ENCODE data around the gene TXNRD2. TPM values are rescaled to one million over a fixed set of nuclear protein-coding genes. Genes with fewer than 3 reads are reported as not detected.

Gene TXNRD2
- total RNA-seq, 1 experiment from 2014 or later = 19.7 TPM

DNA sequence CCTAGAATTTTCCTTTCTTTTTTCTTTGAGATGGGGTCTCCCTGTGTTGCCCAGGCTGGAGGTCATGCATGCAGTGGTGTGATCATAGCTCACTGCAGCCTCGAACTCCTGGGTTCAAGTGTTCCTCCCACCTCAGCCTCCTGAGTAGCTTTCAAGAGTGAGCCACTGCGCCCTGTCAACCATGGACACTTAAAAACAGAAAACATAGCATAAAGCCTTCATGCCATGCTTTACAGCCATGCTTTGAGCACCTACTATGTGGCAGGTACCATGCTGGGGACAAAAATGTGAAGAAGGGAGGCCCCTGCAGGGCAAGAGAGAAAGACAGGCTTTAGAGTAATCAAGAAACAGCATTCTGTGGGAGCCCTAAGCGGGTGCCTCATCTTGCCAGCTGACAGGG, 73.3 kb downstream of the TXNRD2 start:
- no peak overlapping the region for H3K27ac ChIP-seq (ENCODE audit: low read depth, low read length)
- ChIA-PET RAD21 (ENCODE audit: low non-redundant PET in 1 of 2, low total read pairs in 2 of 2, uncharacterized antibody in 2 of 2, unreplicated experiment in 2 of 2) (no interaction called here), POLR2A (no interaction called here), CTCF (no interaction called here)
- H3K9me3 ChIP-seq (ENCODE audit: control insufficient read depth in 1 of 2, insufficient read depth in 1 of 2, low read depth in 1 of 2, low read length in 2 of 2) = no peaks in the 10 kb centered on the region
- no peak overlapping the region for H3K4me2 ChIP-seq (ENCODE audit: low read length)
- no peaks in the 10 kb centered on the region for H3K36me3 ChIP-seq (ENCODE audit: control insufficient read depth in 1 of 2, insufficient read depth in 2 of 2, low read length in 2 of 2)
- DNase-seq (ENCODE audit: low read depth, low spot score) (no peak), ATAC-seq (0 out of 2 replicates have a peak, but pooled peaks have one; percentile 36)
- H3K9ac ChIP-seq (ENCODE audit: low read length) = no peak overlapping the region
- no peak overlapping the region for H3K4me3 ChIP-seq (replicated peaks in 1 of 2; ENCODE audit: low read depth in 1 of 2, low read length in 2 of 2)
- H4K20me1 ChIP-seq (ENCODE audit: insufficient read depth) = no peaks in the 10 kb centered on the region
- no peaks in the 10 kb centered on the region for H3K27me3 ChIP-seq (ENCODE audit: insufficient read depth, low read length)
- H3K4me1 ChIP-seq (ENCODE audit: control insufficient read depth in 1 of 2, insufficient read depth in 2 of 2, low read length in 2 of 2) = no peaks in the 10 kb centered on the region
- intact Hi-C loops (cut with micrococcal nuclease) = no loop called here
- TF ChIP-seq CTCF (IDR thresholded peaks at IDR 0.05 in 2 of 3, conservative IDR thresholded peaks at IDR 0.05 in 1 of 3; ENCODE audit: borderline replicate concordance in 1 of 3, insufficient read depth in 1 of 3, low read depth in 2 of 3, low read length in 2 of 3) = peak in 2 of 3 experiments; percentile 12 to 15; a peak in 1 of 6 replicates
- TF ChIP-seq ZBTB33 (IDR thresholded peaks at IDR 0.05; ENCODE audit: extremely low read depth, insufficient replicate concordance, low read length) = no peak
- no peaks in the 10 kb centered on the region for H3K9me2 ChIP-seq (ENCODE audit: insufficient read depth)
- no peak overlapping the region for H2AFZ ChIP-seq (ENCODE audit: low read depth, low read length, poor library complexity, severe bottlenecking)
- BruUV-seq (replicated peaks) = no TSS peak
- no peaks in the 10 kb centered on the region for H3K79me2 ChIP-seq (ENCODE audit: insufficient read depth, low read length)

- H3K9me2 ChIP-seq (ENCODE audit: insufficient read depth) = no peaks in the 10 kb centered on the region
- CTCF ChIA-PET = no interaction called here
- no peaks in the 10 kb centered on the region for H3K79me2 ChIP-seq (ENCODE audit: insufficient read depth, low read length)
- DNase-seq (ENCODE audit: low read depth, low spot score) = no peak
- intact Hi-C loops (cut with micrococcal nuclease) = no loop called here
- no TSS peak for BruUV-seq (replicated peaks)
- RAD21 ChIA-PET (ENCODE audit: low non-redundant PET in 1 of 2, low total read pairs in 2 of 2, uncharacterized antibody in 2 of 2, unreplicated experiment in 2 of 2) = no interaction called here
- no peaks in the 10 kb centered on the region for H4K20me1 ChIP-seq (ENCODE audit: insufficient read depth)
- no peaks in the 10 kb centered on the region for H3K27me3 ChIP-seq (ENCODE audit: insufficient read depth, low read length)
- no peak overlapping the region for H3K27ac ChIP-seq (ENCODE audit: low read depth, low read length)
- no peaks in the 10 kb centered on the region for H3K9me3 ChIP-seq (ENCODE audit: control insufficient read depth in 1 of 2, insufficient read depth in 1 of 2, low read depth in 1 of 2, low read length in 2 of 2)
- H3K4me2 ChIP-seq (ENCODE audit: low read length) = no peak overlapping the region
- H2AFZ ChIP-seq (ENCODE audit: low read depth, low read length, poor library complexity, severe bottlenecking) = no peak overlapping the region
- no peak for ATAC-seq
- no peak overlapping the region for H3K4me3 ChIP-seq (replicated peaks in 1 of 2; ENCODE audit: low read depth in 1 of 2, low read length in 2 of 2)
- POLR2A ChIA-PET = interaction anchor here (1.5 kb wide), 1 partner anchor 12 kb away, joined by 6 read pairs; no protein-coding TSS in a partner anchor
- H3K36me3 ChIP-seq (ENCODE audit: control insufficient read depth in 1 of 2, insufficient read depth in 2 of 2, low read length in 2 of 2) = no peaks in the 10 kb centered on the region
- H3K9ac ChIP-seq (ENCODE audit: low read length) = no peak overlapping the region
- no peak for TF ChIP-seq ZBTB33 (IDR thresholded peaks at IDR 0.05; ENCODE audit: extremely low read depth, insufficient replicate concordance, low read length)
- no peak for TF ChIP-seq ATF3 (IDR thresholded peaks at IDR 0.05)
- TF ChIP-seq CTCF (IDR thresholded peaks at IDR 0.05 in 2 of 3, conservative IDR thresholded peaks at IDR 0.05 in 1 of 3; ENCODE audit: borderline replicate concordance in 1 of 3, insufficient read depth in 1 of 3, low read depth in 2 of 3, low read length in 2 of 3) = no peak
- no peak for TF ChIP-seq SRF (IDR thresholded peaks at IDR 0.05; ENCODE audit: low read depth)
- H3K4me1 ChIP-seq (ENCODE audit: control insufficient read depth in 1 of 2, insufficient read depth in 2 of 2, low read length in 2 of 2) = no peaks in the 10 kb centered on the region
Observed at GRCh38 chr22:19867617-19868016, 74.0 kb downstream of the TXNRD2 start.

All from HCT116 (cell line).